Stimulated activated CD4-positive, alpha-beta T cell treated with anti-CD3 and anti-CD28 coated beads, Interleukin-2, amount 100 ng/mL, for 24 hours (primary cell): ENCODE measurements around the gene SPACA7.

Experiments
- DNase-seq, 2 donors: peaks; one replicate each; pipeline ENCODE4 v3.0.0-alpha.2; 2020

SPACA7 gene

DNA sequence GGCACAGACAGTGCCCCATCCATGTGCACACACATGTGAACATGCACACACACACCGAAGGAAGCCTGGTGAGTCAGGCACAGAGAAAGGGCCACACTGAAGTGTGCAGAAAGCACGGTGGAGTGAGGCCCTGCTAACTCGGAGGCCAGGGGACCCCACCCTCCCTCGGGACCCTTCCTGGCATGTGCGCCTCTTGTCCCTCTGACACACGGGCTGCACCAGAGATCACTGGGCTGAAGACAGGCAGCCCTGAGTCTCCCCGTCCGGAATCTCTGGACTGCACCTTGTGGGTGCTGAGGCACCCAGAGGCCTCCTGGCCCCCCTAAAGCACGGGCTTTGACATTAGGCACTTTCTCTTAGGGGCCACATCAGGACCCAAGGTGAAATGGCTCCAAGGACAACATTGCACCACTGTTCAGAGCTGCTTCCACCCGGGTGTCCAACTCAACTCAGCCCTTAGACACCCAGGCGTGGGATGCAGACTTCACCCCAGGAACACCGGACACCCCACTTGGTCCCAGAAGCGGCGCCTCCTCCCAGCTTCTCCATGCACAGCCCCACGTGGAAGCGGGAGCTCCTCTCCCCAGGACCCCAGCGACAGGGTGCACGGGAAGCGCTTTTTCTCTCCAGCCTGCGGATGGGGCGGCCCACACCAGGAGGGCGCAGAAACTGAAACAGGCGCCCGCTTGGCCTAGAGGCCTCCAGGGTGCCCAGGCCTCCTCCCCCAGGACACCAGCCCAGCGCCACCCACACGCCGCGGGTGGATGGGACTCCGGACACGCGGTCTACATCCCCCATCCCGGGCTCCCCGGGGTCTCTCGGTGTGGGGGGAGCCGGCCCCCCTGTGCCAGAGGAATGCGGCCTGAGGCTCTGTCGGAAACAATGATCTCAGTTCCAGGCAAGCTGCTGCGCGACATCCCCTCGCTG lies 90.2 kb downstream of the SPACA7 start:
- no peak for DNase-seq

DNA sequence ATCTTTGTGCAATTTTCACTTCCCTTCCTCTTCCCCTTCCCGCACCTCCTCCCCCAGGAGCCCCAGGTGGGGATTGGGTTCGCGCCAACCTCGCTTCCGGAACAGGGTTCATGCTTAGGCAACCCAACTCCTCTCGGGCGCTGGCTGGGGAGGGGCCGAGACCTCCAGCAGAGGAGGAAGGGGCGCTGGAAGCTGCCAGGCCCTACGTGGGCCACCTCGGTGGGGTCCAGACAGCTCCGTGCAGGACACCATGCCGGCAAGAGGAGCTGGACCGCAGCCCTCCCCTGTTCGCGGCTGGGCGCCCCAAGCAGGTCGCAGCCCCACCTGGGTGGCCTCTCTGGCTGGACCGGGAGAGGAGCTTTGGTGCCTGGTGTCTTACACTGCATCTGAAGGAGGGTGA lies 91.1 kb downstream of the SPACA7 start:
- DNase-seq, result no peak

DNA sequence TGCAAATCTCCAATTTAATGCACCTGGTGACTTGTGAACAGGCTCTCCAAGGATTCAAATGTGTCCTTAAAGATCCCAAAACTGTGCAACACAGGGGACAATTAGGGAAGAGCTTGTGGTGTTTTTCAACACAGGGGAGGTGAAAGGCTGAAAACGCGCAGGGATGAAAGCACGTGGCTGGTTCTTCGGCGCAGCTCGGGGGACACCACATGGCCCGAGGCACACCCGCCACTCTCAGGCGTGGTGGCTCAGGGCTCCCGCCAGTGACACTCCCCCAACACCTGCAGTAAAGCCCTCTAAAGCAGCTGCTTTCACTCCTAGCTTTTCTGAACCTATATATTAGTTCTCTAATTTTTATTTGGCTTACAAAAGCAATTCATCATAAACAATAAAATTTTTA lies 91.9 kb downstream of the SPACA7 start:
- DNase-seq, result no peak

DNA sequence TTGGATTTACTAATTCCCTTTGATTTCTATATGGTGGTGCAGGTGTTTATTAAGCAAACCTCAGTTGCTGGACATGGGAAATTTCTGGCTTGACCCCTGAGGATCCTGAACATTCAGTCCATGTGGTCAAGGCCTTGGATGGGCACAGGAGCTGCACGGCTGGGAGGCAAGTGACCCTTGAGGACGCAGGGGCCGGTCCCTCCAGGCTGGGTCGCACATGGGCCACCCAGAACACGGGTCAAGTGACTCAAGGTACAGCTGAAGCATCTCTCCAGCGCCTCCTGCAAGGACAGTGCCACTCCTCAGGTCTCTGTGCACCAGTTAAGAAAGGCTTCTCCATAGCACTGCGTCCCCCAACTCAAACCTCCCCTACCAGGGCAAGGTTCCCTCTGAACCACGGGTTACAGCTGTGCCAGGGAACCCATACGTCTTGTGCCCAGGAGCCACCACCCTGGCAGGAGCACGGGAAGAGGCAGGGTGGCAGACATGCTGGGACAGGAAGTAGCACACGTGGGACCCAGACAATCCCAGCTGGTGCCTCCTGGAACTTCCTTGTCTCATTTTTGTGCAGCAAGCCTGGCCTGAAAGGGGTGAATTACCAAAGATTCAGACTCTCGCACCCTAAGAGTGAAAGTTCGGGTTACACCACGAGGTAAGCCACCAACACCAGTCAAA lies 93.1 kb downstream of the SPACA7 start:
- no peak for DNase-seq

DNA sequence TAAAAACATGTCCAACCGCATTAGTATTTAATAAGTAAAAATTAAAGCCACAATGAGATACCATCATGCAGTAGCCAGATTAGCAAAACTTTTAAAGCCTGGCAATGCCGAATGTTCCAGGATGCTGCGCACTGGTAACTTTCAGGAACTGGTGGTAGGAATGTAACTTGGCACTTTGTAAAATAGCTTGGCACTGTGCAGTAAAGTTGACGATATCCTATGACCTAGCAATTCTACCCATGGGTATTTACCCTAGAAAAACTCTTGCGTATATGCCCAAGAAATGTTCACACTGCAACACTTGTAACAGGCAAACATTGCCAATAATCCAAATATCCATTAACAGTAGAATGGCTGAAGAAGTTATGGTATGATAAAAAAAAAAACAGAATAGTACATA lies 97.7 kb downstream of the SPACA7 start:
- DNase-seq, result no peak

DNA sequence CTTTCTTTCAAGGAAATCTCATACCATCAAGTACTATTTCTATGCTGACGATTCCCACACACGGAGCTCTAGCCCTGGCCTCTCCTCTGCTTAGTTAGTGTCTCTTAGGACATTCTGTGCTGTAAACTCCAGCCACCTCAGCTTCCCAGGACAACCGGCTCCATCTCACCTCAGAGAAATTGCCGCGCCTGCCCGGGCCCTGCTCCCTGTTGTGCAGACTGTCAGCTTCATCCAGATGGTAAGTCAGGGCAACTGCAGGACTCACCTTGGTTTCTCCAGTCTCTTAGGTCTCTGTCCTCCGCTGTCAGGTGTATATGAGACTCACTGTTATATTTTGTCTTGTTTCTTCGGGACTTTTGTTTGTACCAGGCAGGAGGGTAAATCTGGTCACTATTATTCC lies 98.7 kb downstream of the SPACA7 start:
- DNase-seq, result no peak

DNA sequence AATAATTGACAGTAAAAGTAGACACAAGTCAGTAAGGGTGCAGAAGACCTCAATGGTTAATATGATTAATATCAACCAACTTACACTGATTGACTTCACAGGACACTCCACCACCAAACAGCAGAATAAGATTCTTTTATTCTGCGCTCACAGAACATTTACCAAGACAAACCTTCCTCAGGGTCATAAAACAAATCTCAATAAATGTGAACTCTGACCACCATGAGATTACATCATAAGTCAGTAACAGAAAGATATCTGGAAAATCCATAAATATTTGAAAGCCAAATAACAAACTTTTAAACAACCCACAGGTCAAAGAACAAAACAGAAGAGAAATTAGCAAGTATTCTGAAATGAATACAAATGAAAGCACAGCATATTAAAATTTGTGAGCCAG lies 99.7 kb downstream of the SPACA7 start:
- DNase-seq, result no peak

DNA sequence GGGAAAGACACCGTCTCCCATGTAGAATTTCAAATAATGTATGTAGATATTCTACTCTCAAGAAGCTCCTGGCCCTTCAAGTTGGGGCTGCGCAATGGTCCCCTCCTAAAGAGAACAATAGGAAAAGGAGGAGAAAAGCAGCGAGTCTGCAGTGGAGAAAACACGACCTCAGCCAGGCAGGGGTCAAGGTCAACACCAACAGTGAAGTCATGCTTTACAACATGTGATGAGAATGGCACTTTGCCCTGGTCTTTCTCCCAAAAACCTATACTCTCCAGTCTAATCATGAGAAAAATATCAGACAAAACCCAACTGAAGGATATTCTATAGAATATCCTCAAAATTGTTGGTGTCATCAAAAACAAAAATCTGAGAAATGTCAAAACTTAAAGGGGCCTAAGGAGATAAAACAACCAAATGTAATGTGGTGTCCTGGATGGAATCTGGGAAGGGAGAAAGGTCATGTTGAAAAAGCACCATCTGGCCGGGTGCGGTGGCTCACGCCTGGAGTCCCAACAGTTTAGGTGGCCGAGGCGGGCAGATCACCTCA lies 101.0 kb downstream of the SPACA7 start:
- no peak for DNase-seq

DNA sequence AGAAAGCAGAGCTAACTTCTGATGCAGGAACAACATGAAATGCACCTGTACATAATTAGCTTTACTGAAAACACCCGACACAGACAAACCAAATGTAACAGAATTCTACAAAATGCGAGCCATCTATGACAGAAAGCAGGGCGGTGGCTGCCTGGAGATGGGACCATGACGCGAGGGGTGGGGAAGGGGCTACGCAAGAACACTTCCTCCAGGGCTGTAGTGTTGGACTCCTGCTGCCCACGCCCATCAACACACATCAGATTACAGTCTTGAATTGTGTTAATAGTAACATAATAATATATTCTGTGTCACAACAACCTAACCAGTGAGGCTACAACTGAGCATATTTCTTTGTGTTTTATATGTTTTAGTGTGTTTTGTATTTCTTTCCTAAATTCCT lies 103.2 kb downstream of the SPACA7 start:
- no peak for DNase-seq

DNA sequence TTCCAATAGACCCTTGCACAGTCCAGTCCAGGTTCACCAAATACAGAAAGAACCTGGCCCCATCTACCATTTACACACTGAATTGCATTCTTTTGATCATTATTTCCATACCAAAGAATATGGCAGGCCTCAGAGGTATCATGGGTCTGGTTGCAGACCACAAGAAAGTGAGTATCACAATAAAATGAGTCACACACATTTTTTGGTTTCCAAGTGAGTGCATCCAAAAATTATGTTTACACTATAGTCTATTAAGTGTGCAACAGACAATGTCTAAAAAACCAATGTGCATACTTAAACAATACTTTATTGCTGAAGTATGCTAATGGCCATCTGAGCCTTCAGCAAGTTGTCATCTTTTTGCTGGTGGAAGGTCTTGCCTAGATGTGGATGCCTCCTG lies 105.3 kb downstream of the SPACA7 start:
- no peak for DNase-seq

DNA sequence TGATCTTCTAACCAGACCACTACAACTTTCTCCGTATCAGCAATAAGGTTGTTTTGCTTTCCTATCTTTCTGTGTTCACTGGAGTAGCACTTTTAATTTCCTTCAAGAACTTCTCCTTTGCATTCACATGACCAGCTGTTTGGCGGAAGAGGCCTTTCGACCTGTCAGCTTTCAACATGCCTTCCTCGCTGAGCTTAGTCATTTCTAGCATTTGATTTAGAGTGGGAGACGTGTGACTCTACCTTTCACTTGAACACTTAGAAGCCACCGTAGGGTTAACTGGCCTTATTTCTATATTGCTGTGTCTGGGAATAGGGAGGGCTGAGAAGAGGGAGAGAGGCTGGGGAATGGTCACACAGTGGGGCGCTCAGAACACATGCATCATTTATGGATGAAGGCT lies 107.1 kb downstream of the SPACA7 start:
- DNase-seq, result no peak
